GM19468 (cell line): ENCODE results near the gene TBCC.

Experiments used
- ATAC-seq: cut with Tn5 transposase; IDR thresholded peaks from one replicate; pipeline ENCODE4 v1.9.1; 2021; ENCODE audit warnings: mild to moderate bottlenecking, moderate library complexity, moderate number of reproducible peaks; ENCODE audit not compliant: unreplicated experiment; ENCODE audit errors: extremely low read depth

Gene TBCC

GRCh38 chr6:42774201-42774600 lies 28.3 kb upstream of the TBCC start:
- no peak for ATAC-seq

GRCh38 chr6:42771741-42772100 lies 25.8 kb upstream of the TBCC start:
- ATAC-seq = no peak

GRCh38 chr6:42769836-42770235 lies 23.9 kb upstream of the TBCC start:
- no peak for ATAC-seq

- ATAC-seq = no peak
These were observed 23.1 kb upstream of the TBCC start for GRCh38 chr6:42769051-42769450.

- no peak for ATAC-seq
These were observed 20.3 kb upstream of the TBCC start for GRCh38 chr6:42766163-42766670.

- ATAC-seq = no peak
These were observed 19.2 kb upstream of the TBCC start for GRCh38 chr6:42764911-42765648.

- ATAC-seq = no peak
These were observed 17.0 kb upstream of the TBCC start for GRCh38 chr6:42762950-42763349.

- ATAC-seq = no peak
These were observed 16.5 kb upstream of the TBCC start for GRCh38 chr6:42762426-42762859.

GRCh38 chr6:42761287-42762067 lies 15.6 kb upstream of the TBCC start:
- ATAC-seq = no peak

GRCh38 chr6:42758756-42759430 lies 13.0 kb upstream of the TBCC start:
- ATAC-seq = no peak

- ATAC-seq = no peak
These were observed 10.8 kb upstream of the TBCC start for GRCh38 chr6:42756722-42757121.

- no peak for ATAC-seq
These were observed 8.9 kb upstream of the TBCC start for GRCh38 chr6:42754759-42755158.

- no peak for ATAC-seq
These were observed 5.2 kb upstream of the TBCC start for GRCh38 chr6:42751055-42751454.

GRCh38 chr6:42748203-42748898 lies 2.4 kb upstream of the TBCC start:
- ATAC-seq = no peak

- ATAC-seq = peak; percentile 22
These were observed 824 bp upstream of the TBCC start for GRCh38 chr6:42746463-42747391.

- ATAC-seq = no peak
These were observed 742 bp downstream of the TBCC start for GRCh38 chr6:42745083-42745639.

GRCh38 chr6:42744351-42744893 lies 1.5 kb downstream of the TBCC start:
- ATAC-seq = no peak

- ATAC-seq = no peak
These were observed 3.6 kb downstream of the TBCC start for GRCh38 chr6:42742116-42742894.
